Measurements from ENCODE around the gene MS4A12.
"Not testable (repeated sequence)": the region's sequence is repeated elsewhere in the genome, so short reads cannot be mapped to it uniquely, and the experiment has no call there.

MS4A12 gene

GRCh38 chr11:60492488-60493009 is at the start of gene MS4A12:
Gene MS4A12, plus strand, starts transcription at chr11:60492778. Its CDS starts 4,541 bp downstream, at chr11:60497319.
- Histone ChIP-seq H3K9ac (ENCODE audit: low read depth, low read length) (no peak within 1 kb of the TSS), H3K4me3 (ENCODE audit: low read depth, low read length) (no peak within 1 kb of the TSS), H3K36me3 (ENCODE audit: control insufficient read depth, insufficient read depth, low read length) (no peaks in the 10 kb centered on the region), H3K4me1 (ENCODE audit: control insufficient read depth, insufficient read depth, low read length) (no peaks in the 10 kb centered on the region), H3K27me3 (ENCODE audit: control insufficient read depth, insufficient read depth, low read length) (no peaks in the 10 kb centered on the region), H3K9me3 (ENCODE audit: control insufficient read depth, insufficient read depth, low read length) (no peaks in the 10 kb centered on the region)

DNA sequence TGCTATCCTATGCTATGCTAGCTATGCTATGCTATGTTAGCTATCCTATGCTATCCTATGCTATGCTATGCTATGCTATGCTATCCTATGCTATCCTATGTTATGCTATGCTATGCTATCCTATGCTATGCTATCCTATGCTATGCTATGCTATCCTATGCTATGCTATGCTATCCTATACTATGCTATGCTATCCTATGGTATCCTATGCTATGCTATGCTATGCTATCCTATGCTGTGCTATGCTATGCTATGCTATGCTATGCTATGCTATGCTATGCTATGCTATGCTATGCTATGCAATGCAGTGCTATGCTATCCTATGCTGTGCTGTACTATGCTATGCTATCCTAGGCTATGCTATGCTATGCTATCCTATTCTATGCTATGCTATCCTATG is 45.5 kb upstream of the MS4A12 start:
- Histone ChIP-seq H3K27me3 (ENCODE audit: control insufficient read depth, insufficient read depth, low read length) (no peaks in the 10 kb centered on the region), H3K4me3 (ENCODE audit: low read depth, low read length) (no peak overlapping the region), H3K36me3 (ENCODE audit: control insufficient read depth, insufficient read depth, low read length) (no peaks in the 10 kb centered on the region), H3K4me1 (ENCODE audit: control insufficient read depth, insufficient read depth, low read length) (no peaks in the 10 kb centered on the region), H3K9ac (ENCODE audit: low read depth, low read length) (no peak overlapping the region), H3K9me3 (ENCODE audit: control insufficient read depth, insufficient read depth, low read length) (no peaks in the 10 kb centered on the region)

GRCh38 chr11:60447846-60448245 is 44.7 kb upstream of the MS4A12 start:
- Histone ChIP-seq H3K9me3 (ENCODE audit: control insufficient read depth, insufficient read depth, low read length) (no peaks in the 10 kb centered on the region), H3K4me1 (ENCODE audit: control insufficient read depth, insufficient read depth, low read length) (no peaks in the 10 kb centered on the region)

GRCh38 chr11:60451185-60451584 is 41.4 kb upstream of the MS4A12 start:
- H3K36me3 ChIP-seq (ENCODE audit: control insufficient read depth, insufficient read depth, low read length); H3K27me3 ChIP-seq (ENCODE audit: control insufficient read depth, insufficient read depth, low read length); H3K9ac ChIP-seq (ENCODE audit: low read depth, low read length); H3K9me3 ChIP-seq (ENCODE audit: control insufficient read depth, insufficient read depth, low read length); H3K4me1 ChIP-seq (ENCODE audit: control insufficient read depth, insufficient read depth, low read length); H3K4me3 ChIP-seq (ENCODE audit: low read depth, low read length): not testable (repeated sequence)

More at GRCh38 chr11:60447846-60448245, 44.7 kb upstream of the MS4A12 start:
- Histone ChIP-seq H3K4me3 (ENCODE audit: low read depth, low read length) (no peak overlapping the region), H3K27me3 (ENCODE audit: control insufficient read depth, insufficient read depth, low read length) (no peaks in the 10 kb centered on the region), H3K9ac (ENCODE audit: low read depth, low read length) (no peak overlapping the region), H3K36me3 (ENCODE audit: control insufficient read depth, insufficient read depth, low read length) (no peaks in the 10 kb centered on the region)

DNA sequence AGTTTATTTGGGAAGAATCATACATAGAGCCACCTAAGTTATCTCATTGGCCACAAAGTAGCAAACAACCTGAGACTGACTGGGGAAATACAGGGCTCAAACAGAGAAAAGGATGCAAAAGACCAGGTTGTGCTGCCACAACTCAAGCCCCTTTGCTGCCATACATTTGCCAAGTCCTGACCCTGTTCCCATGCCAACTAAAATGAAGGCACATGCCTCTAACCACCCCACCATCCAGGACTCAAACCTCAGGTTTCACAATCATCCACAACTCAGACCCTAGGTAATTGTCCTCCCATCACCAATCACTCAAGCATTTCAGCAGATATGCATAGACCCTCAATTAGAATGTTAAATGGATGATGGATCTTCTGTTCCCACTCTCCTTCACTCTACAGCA is 38.4 kb upstream of the MS4A12 start:
- H3K9ac ChIP-seq (ENCODE audit: low read depth, low read length) = no peak overlapping the region
- no peaks in the 10 kb centered on the region for H3K36me3 ChIP-seq (ENCODE audit: control insufficient read depth, insufficient read depth, low read length)
- no peaks in the 10 kb centered on the region for H3K27me3 ChIP-seq (ENCODE audit: control insufficient read depth, insufficient read depth, low read length)
- H3K9me3 ChIP-seq (ENCODE audit: control insufficient read depth, insufficient read depth, low read length) = no peaks in the 10 kb centered on the region
- H3K4me3 ChIP-seq (ENCODE audit: low read depth, low read length) = no peak overlapping the region
- no peaks in the 10 kb centered on the region for H3K4me1 ChIP-seq (ENCODE audit: control insufficient read depth, insufficient read depth, low read length)

GRCh38 chr11:60455531-60456042 is 37.0 kb upstream of the MS4A12 start, which contains the start of gene MS4A1:
Gene MS4A1, plus strand, starts transcription at chr11:60455847. Its CDS starts 6,528 bp downstream, at chr11:60462375.
- Histone ChIP-seq H3K36me3 (ENCODE audit: control insufficient read depth, insufficient read depth, low read length) (no peaks in the 10 kb centered on the region), H3K9ac (ENCODE audit: low read depth, low read length) (no peak within 1 kb of the TSS), H3K27me3 (ENCODE audit: control insufficient read depth, insufficient read depth, low read length) (no peaks in the 10 kb centered on the region), H3K4me1 (ENCODE audit: control insufficient read depth, insufficient read depth, low read length) (no peaks in the 10 kb centered on the region), H3K4me3 (ENCODE audit: low read depth, low read length) (no peak within 1 kb of the TSS), H3K9me3 (ENCODE audit: control insufficient read depth, insufficient read depth, low read length) (no peaks in the 10 kb centered on the region)

GRCh38 chr11:60457576-60457975 is 35.0 kb upstream of the MS4A12 start:
- no peaks in the 10 kb centered on the region for H3K27me3 ChIP-seq (ENCODE audit: control insufficient read depth, insufficient read depth, low read length)
- no peak overlapping the region for H3K9ac ChIP-seq (ENCODE audit: low read depth, low read length)
- no peaks in the 10 kb centered on the region for H3K9me3 ChIP-seq (ENCODE audit: control insufficient read depth, insufficient read depth, low read length)
- H3K4me1 ChIP-seq (ENCODE audit: control insufficient read depth, insufficient read depth, low read length) = no peaks in the 10 kb centered on the region
- H3K36me3 ChIP-seq (ENCODE audit: control insufficient read depth, insufficient read depth, low read length) = no peaks in the 10 kb centered on the region
- no peak overlapping the region for H3K4me3 ChIP-seq (ENCODE audit: low read depth, low read length)

DNA sequence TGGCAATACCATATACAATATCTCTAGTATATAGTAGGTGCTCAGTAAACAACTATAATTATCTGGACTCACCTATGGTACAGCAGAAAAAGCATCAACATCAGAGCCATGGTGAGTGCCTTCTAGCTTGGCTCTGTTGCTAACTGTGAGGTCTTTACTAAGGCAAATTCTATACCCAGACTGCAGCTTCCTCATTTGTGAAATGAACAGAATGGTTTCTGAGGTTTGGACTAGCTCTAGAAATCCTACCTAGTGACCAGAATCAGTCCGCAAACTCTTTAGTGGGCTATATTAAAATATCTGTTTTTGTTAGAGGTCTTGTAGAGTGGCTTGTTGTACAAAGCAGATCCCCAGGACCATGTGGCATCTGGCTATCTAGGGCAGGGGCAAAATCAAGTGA is 33.2 kb upstream of the MS4A12 start:
- no peak overlapping the region for H3K9ac ChIP-seq (ENCODE audit: low read depth, low read length)
- no peaks in the 10 kb centered on the region for H3K36me3 ChIP-seq (ENCODE audit: control insufficient read depth, insufficient read depth, low read length)
- no peaks in the 10 kb centered on the region for H3K27me3 ChIP-seq (ENCODE audit: control insufficient read depth, insufficient read depth, low read length)
- no peak overlapping the region for H3K4me3 ChIP-seq (ENCODE audit: low read depth, low read length)
- no peaks in the 10 kb centered on the region for H3K9me3 ChIP-seq (ENCODE audit: control insufficient read depth, insufficient read depth, low read length)
- no peaks in the 10 kb centered on the region for H3K4me1 ChIP-seq (ENCODE audit: control insufficient read depth, insufficient read depth, low read length)

- Histone ChIP-seq H3K9me3 (ENCODE audit: control insufficient read depth, insufficient read depth, low read length) (no peaks in the 10 kb centered on the region), H3K36me3 (ENCODE audit: control insufficient read depth, insufficient read depth, low read length) (no peaks in the 10 kb centered on the region), H3K4me1 (ENCODE audit: control insufficient read depth, insufficient read depth, low read length) (no peaks in the 10 kb centered on the region)
Observed at GRCh38 chr11:60468829-60469228, 23.7 kb upstream of the MS4A12 start.

GRCh38 chr11:60469723-60470122 is 22.9 kb upstream of the MS4A12 start:
- Histone ChIP-seq H3K4me3 (ENCODE audit: low read depth, low read length) (no peak overlapping the region), H3K9ac (ENCODE audit: low read depth, low read length) (no peak overlapping the region), H3K27me3 (ENCODE audit: control insufficient read depth, insufficient read depth, low read length) (no peaks in the 10 kb centered on the region), H3K9me3 (ENCODE audit: control insufficient read depth, insufficient read depth, low read length) (no peaks in the 10 kb centered on the region), H3K4me1 (ENCODE audit: control insufficient read depth, insufficient read depth, low read length) (no peaks in the 10 kb centered on the region), H3K36me3 (ENCODE audit: control insufficient read depth, insufficient read depth, low read length) (no peaks in the 10 kb centered on the region)

More at GRCh38 chr11:60468829-60469228, 23.7 kb upstream of the MS4A12 start:
- Histone ChIP-seq H3K4me3 (ENCODE audit: low read depth, low read length) (no peak overlapping the region), H3K9ac (ENCODE audit: low read depth, low read length) (no peak overlapping the region), H3K27me3 (ENCODE audit: control insufficient read depth, insufficient read depth, low read length) (no peaks in the 10 kb centered on the region)

- H3K4me1 ChIP-seq (ENCODE audit: control insufficient read depth, insufficient read depth, low read length) = no peaks in the 10 kb centered on the region
- H3K4me3 ChIP-seq (ENCODE audit: low read depth, low read length) = no peak overlapping the region
- H3K27me3 ChIP-seq (ENCODE audit: control insufficient read depth, insufficient read depth, low read length) = no peaks in the 10 kb centered on the region
- no peak overlapping the region for H3K9ac ChIP-seq (ENCODE audit: low read depth, low read length)
- no peaks in the 10 kb centered on the region for H3K36me3 ChIP-seq (ENCODE audit: control insufficient read depth, insufficient read depth, low read length)
- no peaks in the 10 kb centered on the region for H3K9me3 ChIP-seq (ENCODE audit: control insufficient read depth, insufficient read depth, low read length)
Observed at GRCh38 chr11:60477035-60477445, 15.5 kb upstream of the MS4A12 start.

DNA sequence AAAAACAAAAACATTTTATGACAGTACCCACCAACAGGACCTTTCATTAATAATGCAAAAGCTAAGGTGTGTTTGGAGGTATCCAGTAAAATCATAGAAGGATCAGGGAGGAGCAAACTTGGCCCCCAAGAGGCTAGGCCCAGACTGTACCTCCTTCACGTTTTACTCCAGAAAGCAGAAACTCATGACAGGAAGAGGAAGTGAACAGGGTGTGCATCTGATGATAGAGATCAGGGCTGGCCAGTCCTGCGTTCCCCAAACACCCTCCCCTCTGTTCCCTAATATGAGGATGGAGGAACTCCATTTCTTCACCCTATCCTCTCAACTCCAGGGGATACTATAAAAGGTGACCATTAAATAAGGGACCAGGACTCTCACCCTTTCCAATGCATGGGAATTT is 10.2 kb upstream of the MS4A12 start:
- no peak overlapping the region for H3K9ac ChIP-seq (ENCODE audit: low read depth, low read length)
- no peak overlapping the region for H3K4me3 ChIP-seq (ENCODE audit: low read depth, low read length)
- no peaks in the 10 kb centered on the region for H3K36me3 ChIP-seq (ENCODE audit: control insufficient read depth, insufficient read depth, low read length)
- H3K4me1 ChIP-seq (ENCODE audit: control insufficient read depth, insufficient read depth, low read length) = no peaks in the 10 kb centered on the region
- no peaks in the 10 kb centered on the region for H3K9me3 ChIP-seq (ENCODE audit: control insufficient read depth, insufficient read depth, low read length)
- H3K27me3 ChIP-seq (ENCODE audit: control insufficient read depth, insufficient read depth, low read length) = no peaks in the 10 kb centered on the region
